MV-4-11 (cell line): ENCODE data around the gene YTHDF1.
"Not testable (repeated sequence)": the region's sequence is repeated elsewhere in the genome, so short reads cannot be mapped to it uniquely, and the experiment has no call there.

ENCODE experiments used
- DNase-seq: peaks from one replicate; lab custom pipeline; 2025; lab: John Stamatoyannopoulos, UW

Gene YTHDF1

DNA sequence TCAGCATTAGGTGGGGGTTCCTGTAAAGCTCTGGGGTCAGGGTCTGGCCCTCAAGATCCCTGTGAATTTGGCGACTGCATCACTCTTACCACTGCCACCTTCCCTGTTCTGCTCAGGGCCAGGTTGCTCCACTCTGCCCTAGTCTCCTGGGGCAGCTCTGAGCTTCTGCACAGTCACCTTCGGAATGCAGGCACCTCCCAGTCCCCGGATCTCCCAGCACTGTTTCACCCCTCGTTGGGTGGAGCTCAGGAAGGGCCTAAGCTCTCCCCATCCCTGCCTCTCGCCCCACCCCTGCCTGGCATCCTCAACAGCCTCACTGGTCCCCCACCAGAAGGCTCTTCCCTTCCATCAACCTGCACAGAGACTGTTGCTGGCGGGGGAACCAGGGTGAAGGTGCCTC is 46.2 kb downstream of the YTHDF1 start:
- DNase-seq = no peak

DNA sequence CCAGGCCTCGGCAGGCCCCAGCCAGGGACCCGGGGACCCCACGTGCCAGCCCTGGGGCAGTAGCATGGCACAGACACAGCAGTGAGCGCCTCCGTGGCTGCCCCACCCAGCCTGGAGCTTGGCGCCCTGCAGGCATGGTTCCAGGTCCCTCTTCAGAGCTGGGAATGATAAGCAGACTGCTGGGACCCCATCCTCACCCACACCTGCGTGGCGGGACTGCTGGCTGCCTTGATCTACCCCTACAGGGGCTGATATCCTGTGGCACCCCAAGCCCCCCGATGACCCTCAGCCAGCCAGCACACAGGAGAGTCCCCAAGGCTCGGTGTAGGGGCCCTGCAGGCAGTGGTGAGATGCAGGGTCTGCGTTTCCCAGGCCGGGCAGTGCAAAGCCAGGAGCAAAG is 47.1 kb downstream of the YTHDF1 start:
- DNase-seq = no peak

DNA sequence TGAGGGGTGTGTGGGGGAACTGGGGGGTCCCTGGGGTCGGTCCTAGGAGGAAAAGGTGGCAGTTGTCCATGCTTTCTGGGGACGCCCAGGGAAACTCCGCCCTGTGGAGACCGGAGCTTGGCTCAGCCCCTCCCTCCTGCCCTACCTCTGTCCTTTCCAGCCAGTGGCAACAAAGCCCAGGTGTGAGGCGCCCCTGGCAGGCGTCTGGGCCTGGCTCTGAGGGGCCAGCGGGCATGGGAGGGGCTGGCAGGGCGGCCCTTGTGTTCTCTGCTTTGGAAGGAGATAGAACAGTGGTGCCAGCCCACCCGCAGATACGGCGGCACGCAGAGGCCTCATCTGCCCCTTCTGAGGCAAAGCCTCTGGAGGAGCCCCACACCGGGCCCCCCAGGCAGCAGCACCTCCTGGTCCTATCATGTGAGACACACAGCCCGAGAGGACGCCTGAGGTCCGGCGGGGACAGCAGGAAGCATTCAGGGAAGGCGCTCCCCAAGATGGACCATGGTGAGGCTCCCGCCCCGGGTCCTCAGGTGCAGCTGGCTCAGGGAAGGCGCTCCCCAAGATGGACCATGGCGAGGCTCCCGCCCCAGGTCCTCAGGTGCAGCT is 47.9 kb downstream of the YTHDF1 start:
- DNase-seq = no peak

GRCh38 chr20:63167026-63167917 is 48.7 kb downstream of the YTHDF1 start:
- no peak for DNase-seq

- DNase-seq = no peak
These were observed 49.5 kb downstream of the YTHDF1 start for GRCh38 chr20:63166193-63167020.

- no peak for DNase-seq
These were observed 50.4 kb downstream of the YTHDF1 start for GRCh38 chr20:63165356-63166192.

DNA sequence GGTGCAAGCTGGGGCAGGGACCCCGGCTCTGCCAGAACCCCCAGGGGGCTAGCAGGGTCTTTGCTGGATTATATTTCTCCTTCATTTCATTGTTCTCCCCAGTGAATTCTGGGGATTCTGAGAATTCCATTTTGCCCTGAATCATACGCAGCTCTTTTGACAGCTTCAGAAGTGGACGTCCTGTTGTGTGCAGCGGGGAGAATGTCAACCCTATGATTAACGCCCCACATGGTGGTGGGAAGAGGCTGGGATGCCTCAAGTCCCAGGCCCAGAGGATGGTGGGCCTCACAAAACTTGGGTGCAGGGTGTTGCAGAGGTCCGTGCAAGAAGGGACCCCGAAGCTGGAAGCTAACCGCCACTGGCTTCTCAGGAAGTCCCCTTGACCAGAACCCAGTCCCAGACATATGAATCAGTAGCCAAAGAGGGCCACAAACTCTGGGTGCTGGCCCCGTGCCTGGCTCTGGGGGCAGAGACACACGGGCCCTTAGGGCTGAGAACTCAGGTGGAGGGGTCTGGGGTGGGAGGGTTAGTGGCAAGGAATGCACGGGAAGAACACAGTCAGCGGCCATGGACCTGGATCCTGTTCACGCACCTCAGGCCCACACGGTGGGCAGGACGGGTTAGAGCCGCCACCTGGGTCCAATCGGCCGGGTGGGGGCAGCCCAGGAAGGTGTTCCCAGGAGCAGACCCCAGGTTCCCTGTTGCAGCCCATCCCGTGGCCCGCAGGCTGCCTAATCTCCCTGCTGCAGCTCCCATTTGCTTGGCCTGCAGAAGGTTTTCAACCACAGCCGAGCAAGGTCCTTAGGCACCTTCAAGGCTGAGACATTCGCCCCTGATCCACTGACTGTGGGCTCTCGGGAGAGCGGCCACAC is 51.2 kb downstream of the YTHDF1 start:
- no peak for DNase-seq

DNA sequence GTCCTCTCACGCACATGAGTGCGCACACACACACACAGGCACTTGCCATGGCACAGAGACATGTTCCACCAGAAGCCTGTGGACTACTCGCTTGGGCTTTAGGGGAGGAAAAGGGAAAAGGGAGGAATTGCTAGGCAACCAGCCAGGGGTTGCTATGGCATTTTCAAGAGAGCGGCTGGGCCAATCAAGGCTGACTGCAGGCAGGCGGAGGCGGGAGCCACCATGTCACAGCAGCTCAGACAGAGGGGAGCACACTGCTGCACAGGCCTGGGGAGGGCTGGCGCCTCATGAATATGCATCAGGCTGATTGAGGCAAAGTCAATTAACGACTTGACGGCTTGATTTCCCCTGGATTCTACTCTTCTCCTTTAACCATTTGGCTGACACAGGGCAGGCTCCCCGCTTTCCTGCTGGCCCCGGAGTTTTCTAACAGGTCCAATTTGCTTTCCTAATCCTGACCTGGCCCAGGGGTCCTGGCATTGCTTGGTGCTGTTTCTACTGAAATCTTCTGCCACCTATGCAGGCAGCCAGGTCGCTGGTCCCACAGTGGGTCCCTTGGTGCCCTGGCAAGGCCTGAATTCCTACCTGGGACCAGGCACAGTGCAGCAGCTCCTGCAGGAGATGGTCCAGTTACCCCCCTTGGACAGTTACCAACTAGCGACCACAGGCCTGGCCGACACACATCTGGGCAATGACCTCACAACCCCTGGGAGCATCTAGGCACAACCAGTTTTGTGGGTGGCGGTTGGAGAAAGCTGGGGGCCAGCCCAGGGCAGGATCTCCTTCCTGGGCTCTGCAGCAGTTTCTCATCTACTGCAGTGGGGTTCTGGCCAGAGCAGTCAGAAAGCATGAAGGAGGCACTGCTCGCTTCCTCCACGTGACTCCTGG is 52.1 kb downstream of the YTHDF1 start:
- DNase-seq = no peak

GRCh38 chr20:63163171-63163570 is 52.8 kb downstream of the YTHDF1 start:
- no peak for DNase-seq

DNA sequence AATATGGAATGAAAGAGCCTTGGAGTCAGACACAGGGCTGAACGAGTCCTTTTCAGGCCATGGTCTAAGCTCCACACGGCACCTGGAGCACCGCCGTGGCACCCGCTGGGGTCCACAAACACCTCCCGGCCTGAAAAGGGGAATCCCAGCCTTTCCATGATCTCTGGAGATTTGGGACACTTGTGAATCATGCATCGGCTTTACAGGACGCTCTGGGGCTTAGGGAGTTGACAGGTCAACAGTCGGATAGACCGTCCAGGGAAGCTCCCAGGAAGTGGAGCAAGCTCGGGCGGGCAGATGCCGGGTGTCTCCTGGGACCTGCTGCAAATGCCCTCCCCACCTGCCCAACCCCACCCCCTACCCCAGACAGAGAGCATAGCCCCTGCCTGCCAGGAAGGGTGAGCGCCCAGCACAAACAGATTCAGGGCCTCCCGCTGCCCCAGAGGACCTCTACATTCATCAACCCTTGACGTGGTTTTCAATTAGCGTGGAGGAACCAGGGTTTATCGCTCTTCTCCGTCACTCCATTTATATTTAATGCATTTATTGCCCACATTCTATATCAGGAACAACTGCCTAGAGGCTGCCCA is 53.6 kb downstream of the YTHDF1 start:
- no peak for DNase-seq

- DNase-seq = no peak
These were observed 54.7 kb downstream of the YTHDF1 start for GRCh38 chr20:63161176-63161651.

DNA sequence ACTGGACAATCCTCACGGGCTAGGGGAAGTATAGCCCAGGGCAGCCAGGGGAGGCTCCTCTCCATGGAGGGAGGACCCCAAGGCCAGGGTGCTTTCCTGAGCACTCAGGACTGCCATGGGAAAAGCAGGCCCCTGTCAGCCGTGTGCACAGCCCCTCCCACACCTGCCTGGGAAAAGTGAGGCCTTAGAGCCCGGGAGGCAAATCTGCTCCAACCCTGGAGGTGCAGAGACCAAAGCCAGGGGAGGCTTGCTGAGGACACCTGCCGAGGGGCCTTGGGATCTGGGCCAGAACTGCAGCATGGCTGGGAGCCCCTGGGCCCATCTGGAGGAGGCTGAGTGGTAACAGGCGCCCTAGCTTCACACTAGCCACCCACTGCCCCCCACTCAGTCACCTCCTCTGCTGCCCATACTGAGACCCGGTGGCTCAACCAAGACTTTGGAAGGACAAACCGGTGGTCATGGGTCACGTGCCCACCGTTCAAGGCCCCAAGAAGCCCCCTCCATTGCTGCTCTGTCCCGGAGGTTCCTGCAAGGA is 55.2 kb downstream of the YTHDF1 start:
- DNase-seq = no peak

DNA sequence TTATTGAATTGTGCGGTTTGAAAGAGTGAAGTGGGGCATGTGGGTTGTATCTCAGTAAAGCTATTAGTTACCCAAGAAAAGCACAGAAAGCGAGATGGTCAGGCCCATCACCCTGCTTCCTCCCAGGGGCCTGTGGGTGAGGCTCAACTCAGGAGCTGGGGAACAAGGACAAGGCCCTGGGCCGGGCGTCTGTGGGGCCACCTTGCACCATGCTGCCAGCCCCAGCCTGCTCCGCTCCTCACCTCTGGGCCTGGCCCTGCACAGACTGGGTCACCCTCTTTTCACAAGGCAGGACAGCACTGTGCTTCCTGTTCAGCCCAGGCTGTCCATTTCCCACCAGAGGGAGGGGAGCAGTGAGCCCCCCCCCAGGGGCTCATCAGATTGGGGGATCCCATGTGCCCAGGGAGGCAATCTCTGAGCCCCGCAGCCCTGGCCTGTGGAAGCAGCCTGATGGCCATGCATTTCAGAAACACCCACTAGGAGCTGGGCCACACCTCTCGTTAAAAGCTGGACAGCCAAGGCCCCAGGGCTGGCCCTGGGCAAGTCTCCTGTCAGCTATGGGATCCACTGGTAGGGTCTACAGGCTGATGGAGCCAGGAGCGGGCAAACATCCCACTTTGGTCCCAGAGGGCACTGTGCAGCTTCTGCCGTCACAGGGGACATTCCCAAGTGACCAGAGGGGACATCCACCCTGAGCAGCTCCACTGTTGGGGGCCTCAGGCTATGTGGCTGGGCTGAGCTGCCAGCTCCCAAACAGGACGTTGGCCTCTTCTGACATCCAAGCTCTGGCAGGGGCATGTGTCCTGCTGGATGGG is 55.9 kb downstream of the YTHDF1 start:
- DNase-seq = no peak

- not testable (repeated sequence) for DNase-seq
These were observed 56.7 kb downstream of the YTHDF1 start for GRCh38 chr20:63159251-63159650.

DNA sequence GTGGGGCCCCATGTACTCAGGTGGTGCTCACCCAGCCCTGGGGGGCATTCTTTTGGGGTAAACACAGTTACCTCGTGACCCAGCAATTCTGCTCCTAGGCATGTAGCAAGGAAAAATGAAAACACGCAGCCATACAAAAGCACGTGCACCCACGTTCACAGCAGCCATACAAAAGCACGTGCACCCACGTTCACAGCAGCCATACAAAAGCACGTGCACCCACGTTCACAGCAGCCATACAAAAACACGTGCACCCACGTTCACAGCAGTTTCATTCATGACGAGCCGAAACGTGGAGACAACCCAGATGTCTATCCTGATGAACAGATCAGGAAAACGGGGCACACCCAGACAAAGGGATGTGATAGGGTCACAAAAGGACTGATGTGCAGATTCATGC is 57.1 kb downstream of the YTHDF1 start:
- no peak for DNase-seq

- no peak for DNase-seq
These were observed 57.6 kb downstream of the YTHDF1 start for GRCh38 chr20:63158352-63158751.

- DNase-seq = not testable (repeated sequence)
These were observed 58.5 kb downstream of the YTHDF1 start for GRCh38 chr20:63157431-63157830.

DNA sequence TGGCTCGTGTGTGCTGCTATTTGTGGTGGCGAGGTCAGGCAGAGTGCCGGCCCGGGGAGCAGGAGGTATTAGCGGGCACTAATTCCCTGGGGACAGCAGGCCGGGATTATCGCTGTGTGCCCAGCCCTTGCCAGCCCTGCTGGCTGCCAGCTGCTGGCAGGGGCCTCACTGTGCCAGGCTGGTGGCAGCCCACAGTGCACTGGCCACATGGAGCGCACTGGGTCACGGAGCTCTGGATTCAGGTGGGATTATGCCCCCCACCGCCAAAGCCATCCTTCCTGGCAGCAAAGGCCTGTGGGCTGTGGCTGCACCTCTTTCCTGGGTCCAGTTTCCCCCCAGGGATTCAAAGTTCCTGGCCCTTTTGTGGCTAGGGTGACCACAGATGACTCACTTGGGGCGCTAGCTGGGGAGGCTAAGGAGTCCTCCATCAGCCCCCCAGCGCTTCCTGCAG is 59.7 kb downstream of the YTHDF1 start:
- no peak for DNase-seq
